ENCODE measurements around the gene TRABD2B. TPM values are rescaled to one million over a fixed set of nuclear protein-coding genes. Genes with fewer than 3 reads are reported as not detected.

Gene TRABD2B
- total and polyA plus RNA-seq, 2 of the 13 experiments (the other 11 are each of a cell fraction or from before 2014, with no cell fraction given) = 0.04 TPM; not detected in 1

DNA sequence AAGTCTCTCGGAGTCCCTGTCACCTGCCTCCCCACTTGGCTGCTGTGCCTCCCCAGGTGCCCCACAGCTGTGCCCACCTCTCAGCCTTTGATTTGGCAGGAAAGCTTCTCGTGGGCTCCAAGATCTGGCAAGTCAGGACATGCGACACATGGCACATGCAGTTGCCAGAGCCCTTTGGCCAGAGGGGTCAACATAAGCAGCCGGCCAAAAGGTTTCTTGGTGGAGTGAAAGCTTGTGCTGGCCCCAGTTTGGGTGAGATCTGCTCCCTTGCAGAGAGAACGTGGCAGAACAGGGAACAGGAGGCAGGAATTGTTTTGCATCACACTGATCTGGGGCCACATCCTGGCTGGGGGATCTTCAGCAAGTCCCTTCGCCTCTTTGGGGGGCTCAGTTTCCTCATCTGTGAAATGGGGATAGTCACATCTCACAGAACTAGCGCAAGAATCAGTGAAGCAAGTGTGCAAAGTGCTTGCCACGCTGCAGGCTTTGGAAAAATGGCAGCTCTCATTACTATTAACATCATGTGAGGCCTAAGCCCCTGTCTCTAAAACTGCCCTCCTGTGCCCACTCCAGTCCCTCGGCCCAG, 232.6 kb downstream of the TRABD2B start:
- FAIRE-seq (no peak), ATAC-seq (no peak), DNase-seq (ENCODE audit: low spot score) (no peak)
- Histone ChIP-seq H3K9ac (ENCODE audit: insufficient read depth, low read depth, low read length) (no peak overlapping the region), H3K27ac (ENCODE audit: extremely low read length, insufficient read depth, low read length) (no peak overlapping the region), H2AFZ (ENCODE audit: low read length) (no peak overlapping the region), H3K27me3 (ENCODE audit: control insufficient read depth in 1 of 2, insufficient read depth in 2 of 2, low read length in 2 of 2) (peaks cover 1 to 30% of the 10 kb centered on the region in 2 experiments), H3K9me3 (ENCODE audit: low read length) (no peaks in the 10 kb centered on the region), H4K20me1 (ENCODE audit: insufficient read depth, low read length) (no peaks in the 10 kb centered on the region), H3K36me3 (replicated peaks in 1 of 2; ENCODE audit: control insufficient read depth in 1 of 2, insufficient read depth in 2 of 2, low read length in 2 of 2) (no peaks in the 10 kb centered on the region), H3K4me1 (ENCODE audit: insufficient read depth, low read length) (peaks cover 21% of the 10 kb centered on the region), H3K79me2 (ENCODE audit: insufficient read depth, low read length) (no peaks in the 10 kb centered on the region), H3K4me3 (replicated peaks in 1 of 3; ENCODE audit: insufficient read depth in 1 of 3, low read depth in 2 of 3, low read length in 3 of 3) (no peak overlapping the region), H3K4me2 (ENCODE audit: low read depth, low read length) (no peak overlapping the region)
- intact Hi-C loops (cut with micrococcal nuclease; ENCODE audit: unreplicated experiment) = no loop called here
- TF ChIP-seq DNMT3B (CRISPR knock-in tag; conservative IDR thresholded peaks at IDR 0.05) (no peak), ZNF282 (IDR thresholded peaks at IDR 0.05; ENCODE audit: partially characterized antibody) (no peak), ZNF629 (CRISPR knock-in tag; conservative IDR thresholded peaks at IDR 0.05) (peak; percentile 69)
- TF ChIP-seq, protein P1, sequence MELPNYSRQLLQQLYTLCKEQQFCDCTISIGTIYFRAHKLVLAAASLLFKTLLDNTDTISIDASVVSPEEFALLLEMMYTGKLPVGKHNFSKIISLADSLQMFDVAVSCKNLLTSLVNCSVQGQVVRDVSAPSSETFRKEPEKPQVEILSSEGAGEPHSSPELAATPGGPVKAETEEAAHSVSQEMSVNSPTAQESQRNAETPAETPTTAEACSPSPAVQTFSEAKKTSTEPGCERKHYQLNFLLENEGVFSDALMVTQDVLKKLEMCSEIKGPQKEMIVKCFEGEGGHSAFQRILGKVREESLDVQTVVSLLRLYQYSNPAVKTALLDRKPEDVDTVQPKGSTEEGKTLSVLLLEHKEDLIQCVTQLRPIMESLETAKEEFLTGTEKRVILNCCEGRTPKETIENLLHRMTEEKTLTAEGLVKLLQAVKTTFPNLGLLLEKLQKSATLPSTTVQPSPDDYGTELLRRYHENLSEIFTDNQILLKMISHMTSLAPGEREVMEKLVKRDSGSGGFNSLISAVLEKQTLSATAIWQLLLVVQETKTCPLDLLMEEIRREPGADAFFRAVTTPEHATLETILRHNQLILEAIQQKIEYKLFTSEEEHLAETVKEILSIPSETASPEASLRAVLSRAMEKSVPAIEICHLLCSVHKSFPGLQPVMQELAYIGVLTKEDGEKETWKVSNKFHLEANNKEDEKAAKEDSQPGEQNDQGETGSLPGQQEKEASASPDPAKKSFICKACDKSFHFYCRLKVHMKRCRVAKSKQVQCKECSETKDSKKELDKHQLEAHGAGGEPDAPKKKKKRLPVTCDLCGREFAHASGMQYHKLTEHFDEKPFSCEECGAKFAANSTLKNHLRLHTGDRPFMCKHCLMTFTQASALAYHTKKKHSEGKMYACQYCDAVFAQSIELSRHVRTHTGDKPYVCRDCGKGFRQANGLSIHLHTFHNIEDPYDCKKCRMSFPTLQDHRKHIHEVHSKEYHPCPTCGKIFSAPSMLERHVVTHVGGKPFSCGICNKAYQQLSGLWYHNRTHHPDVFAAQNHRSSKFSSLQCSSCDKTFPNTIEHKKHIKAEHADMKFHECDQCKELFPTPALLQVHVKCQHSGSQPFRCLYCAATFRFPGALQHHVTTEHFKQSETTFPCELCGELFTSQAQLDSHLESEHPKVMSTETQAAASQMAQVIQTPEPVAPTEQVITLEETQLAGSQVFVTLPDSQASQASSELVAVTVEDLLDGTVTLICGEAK (IDR thresholded peaks at IDR 0.05) = no peak
- TF ChIP-seq, protein P1 (CRISPR knock-in tag; IDR thresholded peaks at IDR 0.05) = no peak
- WGBS (ENCODE audit: low lambda C conversion rate) = 53% methylated on average over 9 of the region's 9 CpGs
- ChIA-PET POLR2A (no interaction called here), CTCF (ENCODE audit: low intra/inter-chr PET ratio, low total read pairs) (no interaction called here)
- in situ Hi-C loops (cut with HindIII; ENCODE audit: extremely low pct_ligation_motif_present, low pct_unique_long_range_greater_than_20kb) = no loop called here
- no TSS peak for BruUV-seq (replicated peaks)
